GM12878 (cell line): ENCODE data around the gene VIPR1. TPM values are rescaled to one million over a fixed set of nuclear protein-coding genes. Genes with fewer than 3 reads are reported as not detected.

ENCODE experiments used
- ATAC-seq: fragments of 200-7000 bp; cut with Tn5 transposase; 3 replicates; pipeline ENCODE4 v1.9.1; 2020; ENCODE audit warnings: mild to moderate bottlenecking, moderate library complexity
- BruUV-seq: library from RNA; stranded (reverse); fragments of 400-500 nt; replicated peaks from 2 replicates; lab custom pipeline; 2021; lab: Mats Ljungman, UMichigan
- CTCF ChIA-PET: fragments of 300-600 bp; sonication (Branson Sonifier 250); formaldehyde crosslinking; extraction: SDS; loops from one replicate; lab custom pipeline; 2021; ENCODE audit warnings: inconsistent platforms; lab: Yijun Ruan, JAX
- POLR2A ChIA-PET: fragments of 350-600 bp; formaldehyde crosslinking; extraction: SDS; loops from one replicate; lab custom pipeline; 2021; ENCODE audit warnings: inconsistent platforms; lab: Charles Lee
- RAD21 ChIA-PET: fragments of 300-600 bp; sonication (Branson Sonifier 250); formaldehyde crosslinking; loops from one replicate; lab custom pipeline; 2023; ENCODE audit warnings: antibody characterized with exemption; ENCODE audit not compliant: unreplicated experiment; lab: Charles Lee
- SMC1A ChIA-PET: fragments of 300-600 bp; sonication (Branson Sonifier 250); formaldehyde crosslinking; loops from one replicate; lab custom pipeline; 2023; ENCODE audit not compliant: unreplicated experiment, uncharacterized antibody; lab: Charles Lee
- DNase-seq: peaks from one replicate; pipeline ENCODE4 v3.0.0-alpha.2; 2011; ENCODE audit warnings: low read depth, low spot score
- FAIRE-seq: peaks from 3 replicates; lab custom pipeline; 2011; peaks lifted over from hg19 to GRCh38; lab: Jason Lieb, UNC
- H2AFZ ChIP-seq: 2 replicates; pipeline ENCODE4 v1.6.0; 2011; ENCODE audit warnings: low read depth, low read length, control low read depth; ENCODE audit not compliant: control insufficient read depth
- H3K27ac ChIP-seq: 2 replicates; pipeline ENCODE4 v1.5.1; 2011; ENCODE audit warnings: control low read depth; ENCODE audit not compliant: control insufficient read depth, insufficient read depth
- H3K27me3 ChIP-seq, 2 experiments: replicated peaks in 1 of 2; 2 replicates each; pipeline versions ENCODE4 v1.6.0 to v1.6.1; 2011; ENCODE audit warnings: low read length in 1 of 2; ENCODE audit not compliant: control insufficient read depth in 2 of 2, insufficient read depth in 2 of 2
- H3K36me3 ChIP-seq, 2 experiments: 2 replicates each; pipeline ENCODE4 v1.5.1; 2011; ENCODE audit warnings: low read length in 1 of 2; ENCODE audit not compliant: control insufficient read depth in 2 of 2, insufficient read depth in 2 of 2
- H3K4me1 ChIP-seq: 2 replicates; pipeline ENCODE4 v1.6.1; 2011; ENCODE audit warnings: mild to moderate bottlenecking, low read length, moderate library complexity, mixed read lengths; ENCODE audit not compliant: control insufficient read depth, insufficient read depth
- H3K4me2 ChIP-seq: 2 replicates; pipeline ENCODE4 v1.6.0; 2011; ENCODE audit warnings: control low read depth; ENCODE audit not compliant: control insufficient read depth, insufficient read depth
- H3K4me3 ChIP-seq: fragments of 200-600 bp; sonication (generic); 2 replicates; pipeline ENCODE4 v1.5.1; 2016
- H3K79me2 ChIP-seq: 2 replicates; pipeline ENCODE4 v1.6.0; 2011; ENCODE audit warnings: low read length; ENCODE audit not compliant: control insufficient read depth, insufficient read depth
- H3K9ac ChIP-seq: 2 replicates; pipeline ENCODE4 v1.8.0; 2011; ENCODE audit warnings: low read length, control low read depth, mixed read lengths; ENCODE audit not compliant: control insufficient read depth, insufficient read depth
- H3K9me3 ChIP-seq: replicated peaks from 3 replicates; pipeline ENCODE4 v1.5.1; 2011; ENCODE audit warnings: mild to moderate bottlenecking, low read length; ENCODE audit not compliant: control insufficient read depth, insufficient read depth
- H4K20me1 ChIP-seq: 2 replicates; pipeline ENCODE4 v1.6.0; 2011; ENCODE audit not compliant: control insufficient read depth, insufficient read depth
- EGR1 ChIP-seq, 2 experiments: IDR thresholded peaks; 1 replicate in 1 of 2; 2 replicates in 1 of 2; pipeline ENCODE4 v1.6.1; 2011 to 2012; ENCODE audit warnings: low read depth in 2 of 2, low read length in 2 of 2, borderline replicate concordance in 1 of 2, mild to moderate bottlenecking in 1 of 2, moderate library complexity in 1 of 2
- KLF5 ChIP-seq: fragments of 450-650 bp; IDR thresholded peaks from 2 replicates; pipeline ENCODE4 v1.6.1; 2014; ENCODE audit warnings: mild to moderate bottlenecking; ENCODE audit not compliant: partially characterized antibody
- WGBS: methylation state at CpG from one replicate; pipeline ENCODE4 v1.1.6; 2016; ENCODE audit warnings: low lambda C conversion rate; ENCODE audit not compliant: insufficient replicate concordance, insufficient coverage; ENCODE audit errors: missing lambda C conversion rate; 5-methylcytosine and 5-hydroxymethylcytosine counted together
- in situ Hi-C: fragments of 300-500 bp; cut with MboI; formaldehyde crosslinking; loops from 9 replicates; pipeline ENCODE4 v1.14.3; 2018; ENCODE audit warnings: mixed read lengths
- intact Hi-C: fragments of 100-400 bp; cut with micrococcal nuclease; formaldehyde crosslinking; loops from one replicate; pipeline ENCODE4 v1.14.2; 2022; ENCODE audit not compliant: unreplicated experiment
- polyA plus RNA-seq, 11 experiments: library from polyadenylated mRNA; depleted of rRNA in 4 of 11; unstranded in 6 of 11; stranded (reverse) in 5 of 11; fragments of >200 nt; fragmentation: Nextera tagmentation in 4 of 11; fragmentation: Illumina TruSeq in 1 of 11; extraction: Ambion mirVana in 4 of 11; extraction: Trizol in 1 of 11; gene quantifications; 1 replicate in 1 of 11; 2 replicates in 10 of 11; pipeline versions ENCODE4 v1.2.1 to v1.2.3, GENCODE V29; 2011 to 2016; ENCODE audit warnings: inconsistent platforms in 2 of 11, missing spikeins in 2 of 11, low read depth in 1 of 11
- total RNA-seq, 4 experiments: library from RNA; depleted of rRNA in 3 of 4; stranded (reverse); fragments of >200 nt in 3 of 4; fragmentation: Illumina TruSeq in 1 of 4; extraction: Trizol in 1 of 4; gene quantifications; 2 replicates each; pipeline versions ENCODE4 v1.2.1 to v1.2.3, GENCODE V29; 2013 to 2021
- TF ChIP-seq, protein P1 (sequence below), 3 experiments: IDR thresholded peaks in 2 of 3; conservative IDR thresholded peaks in 1 of 3; 2 replicates each; pipeline ENCODE4 v1.5.1; 2011; ENCODE audit warnings: low read depth in 3 of 3, low read length in 3 of 3, mild to moderate bottlenecking in 3 of 3, control low read depth in 2 of 3, moderate library complexity in 2 of 3, inconsistent platforms in 1 of 3, mixed read lengths in 1 of 3; ENCODE audit not compliant: control insufficient read depth in 2 of 3, insufficient read depth in 1 of 3; ENCODE audit errors: extremely low read depth in 1 of 3
- TF ChIP-seq, protein P2 (sequence below): fragments of 450-650 bp; formaldehyde crosslinking; IDR thresholded peaks from 2 replicates; pipeline ENCODE4 v1.4.0; 2022; ENCODE audit warnings: mild to moderate bottlenecking, moderate library complexity
- TF ChIP-seq, protein P3 (sequence below): IDR thresholded peaks from 2 replicates; pipeline ENCODE4 v1.6.1; 2011; ENCODE audit warnings: low read depth, low read length, improper control_type of control experiment, borderline replicate concordance

The VIPR1 gene
- total and polyA plus RNA-seq, 10 of the 15 experiments (the other 5 are each of a cell fraction or from before 2014, with no cell fraction given), result 0.03 to 0.28 (median 0.12) TPM; not detected in 6

DNA sequence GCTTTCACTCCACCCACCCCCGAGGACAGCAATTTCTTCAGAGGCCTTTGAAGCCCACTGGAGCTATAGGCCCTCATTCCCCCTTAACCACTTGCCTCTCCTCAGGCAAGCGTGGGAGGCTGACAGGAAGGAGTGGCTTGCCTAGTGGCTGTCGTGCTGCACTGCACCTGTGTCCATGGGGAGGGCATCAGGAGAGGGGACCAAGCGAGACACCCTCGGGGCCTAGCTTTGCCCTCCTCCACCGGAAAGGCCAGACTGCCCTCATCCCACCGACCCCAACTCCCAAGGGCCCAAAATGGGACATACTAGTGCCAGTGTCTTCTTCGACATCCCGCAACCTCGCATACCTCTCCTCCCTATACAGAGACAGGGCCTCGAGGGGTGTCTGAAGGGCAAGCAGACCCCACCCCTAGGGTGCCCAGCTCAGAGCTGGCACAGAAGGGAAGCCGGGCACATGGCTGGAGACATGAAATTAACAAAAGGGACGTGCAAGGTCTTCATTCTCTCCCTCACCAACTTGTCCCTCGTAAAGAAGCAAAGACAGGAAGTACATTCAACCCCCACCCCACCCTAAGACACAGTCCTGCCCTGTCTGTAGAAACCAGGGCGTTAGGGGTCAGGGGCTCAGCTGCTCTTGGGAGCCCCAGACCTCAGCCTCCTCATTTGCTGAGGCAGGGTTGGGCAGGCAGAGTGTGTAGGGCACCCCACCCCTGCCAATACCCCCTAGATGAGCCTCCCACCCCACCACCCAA is 24.3 kb downstream of the VIPR1 start:
- FAIRE-seq, result no peak
- no peak for DNase-seq
- H3K4me2 ChIP-seq, result no peak overlapping the region
- ATAC-seq, result peak; percentile 77
- TF ChIP-seq KLF5 (no peak), EGR1 (IDR thresholded peaks at IDR 0.05; ENCODE audit: borderline replicate concordance in 1 of 2, low read depth in 2 of 2, low read length in 2 of 2) (peak in 1 of 2 experiments; percentile 52; a peak in 1 of 3 replicates)
- TF ChIP-seq, protein P1, sequence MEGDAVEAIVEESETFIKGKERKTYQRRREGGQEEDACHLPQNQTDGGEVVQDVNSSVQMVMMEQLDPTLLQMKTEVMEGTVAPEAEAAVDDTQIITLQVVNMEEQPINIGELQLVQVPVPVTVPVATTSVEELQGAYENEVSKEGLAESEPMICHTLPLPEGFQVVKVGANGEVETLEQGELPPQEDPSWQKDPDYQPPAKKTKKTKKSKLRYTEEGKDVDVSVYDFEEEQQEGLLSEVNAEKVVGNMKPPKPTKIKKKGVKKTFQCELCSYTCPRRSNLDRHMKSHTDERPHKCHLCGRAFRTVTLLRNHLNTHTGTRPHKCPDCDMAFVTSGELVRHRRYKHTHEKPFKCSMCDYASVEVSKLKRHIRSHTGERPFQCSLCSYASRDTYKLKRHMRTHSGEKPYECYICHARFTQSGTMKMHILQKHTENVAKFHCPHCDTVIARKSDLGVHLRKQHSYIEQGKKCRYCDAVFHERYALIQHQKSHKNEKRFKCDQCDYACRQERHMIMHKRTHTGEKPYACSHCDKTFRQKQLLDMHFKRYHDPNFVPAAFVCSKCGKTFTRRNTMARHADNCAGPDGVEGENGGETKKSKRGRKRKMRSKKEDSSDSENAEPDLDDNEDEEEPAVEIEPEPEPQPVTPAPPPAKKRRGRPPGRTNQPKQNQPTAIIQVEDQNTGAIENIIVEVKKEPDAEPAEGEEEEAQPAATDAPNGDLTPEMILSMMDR (IDR thresholded peaks at IDR 0.05 in 2 of 3, conservative IDR thresholded peaks at IDR 0.05 in 1 of 3; ENCODE audit: control insufficient read depth in 2 of 3, extremely low read depth in 1 of 3, insufficient read depth in 1 of 3, low read depth in 3 of 3, low read length in 3 of 3), result peak in 1 of 3 experiments; percentile 20; a peak in 1 of 6 replicates
- TF ChIP-seq, protein P2, sequence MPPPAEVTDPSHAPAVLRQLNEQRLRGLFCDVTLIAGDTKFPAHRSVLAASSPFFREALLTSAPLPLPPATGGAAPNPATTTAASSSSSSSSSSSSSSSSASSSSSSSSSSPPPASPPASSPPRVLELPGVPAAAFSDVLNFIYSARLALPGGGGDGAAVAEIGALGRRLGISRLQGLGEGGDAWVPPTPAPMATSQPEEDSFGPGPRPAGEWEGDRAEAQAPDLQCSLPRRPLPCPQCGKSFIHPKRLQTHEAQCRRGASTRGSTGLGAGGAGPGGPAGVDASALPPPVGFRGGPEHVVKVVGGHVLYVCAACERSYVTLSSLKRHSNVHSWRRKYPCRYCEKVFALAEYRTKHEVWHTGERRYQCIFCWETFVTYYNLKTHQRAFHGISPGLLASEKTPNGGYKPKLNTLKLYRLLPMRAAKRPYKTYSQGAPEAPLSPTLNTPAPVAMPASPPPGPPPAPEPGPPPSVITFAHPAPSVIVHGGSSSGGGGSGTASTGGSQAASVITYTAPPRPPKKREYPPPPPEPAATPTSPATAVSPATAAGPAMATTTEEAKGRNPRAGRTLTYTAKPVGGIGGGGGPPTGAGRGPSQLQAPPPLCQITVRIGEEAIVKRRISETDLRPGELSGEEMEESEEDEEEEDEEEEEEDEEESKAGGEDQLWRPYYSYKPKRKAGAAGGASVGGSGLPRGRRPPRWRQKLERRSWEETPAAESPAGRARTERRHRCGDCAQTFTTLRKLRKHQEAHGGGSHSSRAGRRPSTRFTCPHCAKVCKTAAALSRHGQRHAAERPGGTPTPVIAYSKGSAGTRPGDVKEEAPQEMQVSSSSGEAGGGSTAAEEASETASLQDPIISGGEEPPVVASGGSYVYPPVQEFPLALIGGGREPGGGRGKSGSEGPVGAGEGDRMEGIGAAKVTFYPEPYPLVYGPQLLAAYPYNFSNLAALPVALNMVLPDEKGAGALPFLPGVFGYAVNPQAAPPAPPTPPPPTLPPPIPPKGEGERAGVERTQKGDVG (CRISPR knock-in tag), result no peak
- TF ChIP-seq, protein P3, sequence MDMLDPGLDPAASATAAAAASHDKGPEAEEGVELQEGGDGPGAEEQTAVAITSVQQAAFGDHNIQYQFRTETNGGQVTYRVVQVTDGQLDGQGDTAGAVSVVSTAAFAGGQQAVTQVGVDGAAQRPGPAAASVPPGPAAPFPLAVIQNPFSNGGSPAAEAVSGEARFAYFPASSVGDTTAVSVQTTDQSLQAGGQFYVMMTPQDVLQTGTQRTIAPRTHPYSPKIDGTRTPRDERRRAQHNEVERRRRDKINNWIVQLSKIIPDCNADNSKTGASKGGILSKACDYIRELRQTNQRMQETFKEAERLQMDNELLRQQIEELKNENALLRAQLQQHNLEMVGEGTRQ, result no peak
- no peak overlapping the region for H3K9ac ChIP-seq
- 12% methylated on average over 15 of the region's 15 CpGs for WGBS
- ChIA-PET SMC1A (no interaction called here), RAD21 (no interaction called here), CTCF (interaction anchor here (0.5 to 1.4 kb wide), 2 partner anchors 280 to 621 kb away, joined by 3 to 4 read pairs; no protein-coding TSS in a partner anchor), POLR2A (no interaction called here)
- intact Hi-C loops, result no loop called here
- H3K4me1 ChIP-seq, result no peaks in the 10 kb centered on the region
- no peak overlapping the region for H3K4me3 ChIP-seq
- no peaks in the 10 kb centered on the region for H3K79me2 ChIP-seq
- no peak overlapping the region for H3K27ac ChIP-seq
- in situ Hi-C loops, result no loop called here
- H3K9me3 ChIP-seq, result no peaks in the 10 kb centered on the region
- H3K36me3 ChIP-seq, result no peaks in the 10 kb centered on the region
- H2AFZ ChIP-seq, result no peak overlapping the region
- H4K20me1 ChIP-seq, result no peaks in the 10 kb centered on the region
- H3K27me3 ChIP-seq, result no peaks in the 10 kb centered on the region; a peak in 2 of 4 replicates
- BruUV-seq, result no TSS peak
